ENCODE results near the gene C2orf74.
A peak's percentile ranks its signal among the peaks of the same experiment; 100 is the strongest.
"Not testable (repeated sequence)": the region's sequence is repeated elsewhere in the genome, so short reads cannot be mapped to it uniquely, and the experiment has no call there.

Gene C2orf74

DNA sequence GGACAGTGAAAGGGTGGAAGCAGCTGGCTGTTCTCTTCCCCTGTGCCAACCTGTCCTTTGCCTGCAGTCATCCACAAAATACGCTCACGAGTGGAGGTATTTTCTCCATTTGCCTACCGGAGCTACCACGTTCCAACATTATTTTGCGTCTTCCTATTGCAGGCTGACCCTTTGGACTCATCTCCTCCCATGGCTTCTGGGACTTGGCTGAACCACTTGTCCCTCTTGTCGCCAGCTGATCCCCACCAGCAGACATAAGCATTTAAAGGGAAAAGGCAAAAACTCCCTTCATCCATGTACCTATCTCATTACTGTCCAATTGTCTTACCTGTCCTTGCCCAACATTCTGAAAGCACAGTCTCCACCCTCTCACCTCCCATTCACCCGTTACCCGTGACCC, 13.0 kb downstream of the C2orf74 start:
- DNase-seq, result no peak

DNA sequence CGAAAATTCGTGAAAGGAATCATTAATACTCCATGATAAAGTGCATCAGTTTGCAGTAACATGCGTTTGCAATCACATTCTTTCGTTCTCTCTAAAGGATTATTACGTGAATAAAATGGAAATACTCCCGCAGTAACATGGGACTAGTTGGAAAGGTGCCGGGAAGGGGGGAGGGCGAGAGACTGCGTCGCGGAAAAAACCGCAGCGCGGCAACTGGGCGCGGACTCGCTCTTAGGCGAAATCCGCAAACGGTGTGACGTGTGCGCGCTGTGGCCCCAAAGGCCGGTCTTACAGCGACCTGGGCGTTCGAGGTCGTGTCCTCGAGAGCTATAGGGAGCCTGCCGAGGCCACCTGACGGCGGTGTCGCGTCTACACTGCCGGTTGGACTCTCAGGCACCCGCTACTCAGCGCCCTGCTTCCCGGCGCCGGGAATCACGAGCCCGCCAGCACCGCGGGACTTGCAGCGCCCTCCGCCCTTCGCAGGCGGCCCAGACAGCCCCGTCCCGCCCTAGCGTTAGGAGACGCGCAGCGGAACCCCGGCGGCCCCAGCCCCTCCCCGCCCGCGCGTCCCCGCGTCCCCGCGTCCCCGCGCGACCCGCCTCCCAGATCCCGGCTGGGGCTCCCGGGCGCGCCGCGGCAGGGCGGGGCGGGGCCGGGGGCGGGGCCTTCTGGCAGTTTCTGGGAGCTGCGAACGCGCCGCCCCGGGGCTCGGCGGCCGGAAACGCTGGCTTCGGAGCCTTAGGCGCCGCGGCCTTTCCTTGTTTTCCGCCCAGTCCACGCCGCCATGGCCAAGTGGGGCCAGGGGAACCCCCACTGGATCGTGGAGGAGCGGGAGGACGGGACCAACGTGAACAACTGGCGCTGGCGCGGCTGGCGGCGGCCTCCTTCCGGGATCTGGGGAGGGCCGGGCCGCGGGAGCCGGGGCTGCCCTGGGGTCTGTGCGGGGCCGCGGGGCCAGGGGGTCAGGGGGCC, 15.1 kb downstream of the C2orf74 start:
- peak; percentile 88 to 91 for DNase-seq

DNA sequence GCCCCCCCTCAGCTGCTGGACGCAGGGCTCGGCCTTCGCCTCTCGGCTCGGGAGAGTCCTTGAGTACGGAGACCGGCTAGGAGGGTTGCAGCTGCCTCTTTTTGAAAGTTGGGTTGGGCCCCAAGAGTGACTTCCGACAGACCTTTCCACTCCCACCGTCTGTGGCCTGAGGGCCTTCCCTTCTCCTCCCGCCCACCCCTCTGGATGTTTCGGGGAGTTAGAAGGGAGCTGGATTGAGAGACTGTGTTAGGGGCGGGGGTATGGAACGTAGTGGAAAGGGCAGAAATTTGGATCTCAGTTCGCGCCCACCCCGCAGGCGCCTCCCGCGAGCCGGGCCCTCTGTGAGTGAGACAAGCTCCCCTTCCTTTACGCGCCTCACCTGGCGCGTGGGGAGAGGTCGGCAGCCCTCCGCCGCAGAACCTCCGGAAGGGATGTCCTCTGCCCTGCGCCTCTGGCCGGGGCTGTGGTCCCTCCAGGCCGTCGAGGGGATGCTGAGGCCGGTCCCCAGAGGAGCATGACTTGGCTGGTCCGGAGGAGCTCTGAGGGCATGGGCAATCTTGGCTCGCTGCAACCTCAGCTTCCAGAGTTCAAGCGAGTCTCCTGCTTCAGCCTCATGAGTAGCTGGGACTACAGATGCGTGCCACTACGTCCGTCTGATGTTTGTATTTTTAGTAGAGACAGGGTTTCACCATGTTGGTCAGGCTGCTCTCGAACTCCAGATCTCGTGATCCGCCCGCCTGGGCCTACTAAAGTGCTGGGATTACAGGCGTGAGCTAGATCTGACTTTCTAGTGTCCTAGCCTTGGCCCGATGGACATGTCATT, 15.9 kb downstream of the C2orf74 start:
- DNase-seq, result no peak

DNA sequence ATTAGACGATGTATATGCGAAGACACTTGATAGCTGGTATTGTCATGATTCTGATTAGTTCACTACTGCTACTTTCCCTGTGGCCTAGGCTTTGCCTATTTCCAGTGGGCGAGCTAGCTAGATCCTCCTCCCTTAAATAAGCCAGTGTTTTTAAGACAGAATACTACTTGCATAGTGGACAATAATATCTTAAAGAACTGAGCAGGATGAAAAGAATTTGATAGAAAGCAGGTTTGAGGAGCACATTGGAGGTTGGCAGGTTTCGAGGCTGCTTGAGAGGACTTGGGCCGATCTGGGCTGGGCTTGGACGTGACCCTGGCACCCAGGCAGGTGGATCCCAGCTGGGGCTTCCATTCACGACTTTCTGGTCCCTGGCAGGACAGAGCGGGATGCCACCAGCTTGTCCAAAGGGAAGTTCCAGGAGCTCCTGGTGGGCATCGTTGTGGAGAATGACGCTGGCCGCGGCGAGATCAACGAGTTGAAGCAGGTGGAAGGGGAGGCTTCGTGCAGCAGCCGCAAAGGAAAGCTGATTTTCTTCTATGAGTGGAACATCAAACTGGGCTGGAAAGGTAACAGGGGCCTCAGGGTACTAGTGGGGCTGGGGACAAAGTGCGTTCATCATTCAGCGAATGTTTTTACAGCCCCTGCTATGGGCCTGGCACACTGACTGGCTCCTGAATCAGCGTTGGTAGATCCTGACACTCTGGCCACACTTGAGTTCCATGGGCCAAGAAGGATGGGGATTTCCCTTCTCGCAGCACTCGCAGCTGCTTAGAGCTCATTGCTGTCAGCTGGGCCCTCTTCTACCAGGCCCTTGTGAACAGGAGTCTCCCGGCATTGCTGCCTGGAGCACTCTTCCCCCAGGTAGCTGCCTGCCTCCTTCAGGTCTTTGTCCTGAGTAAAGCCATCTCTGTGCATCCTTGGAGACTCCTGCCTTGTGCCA, 16.9 kb downstream of the C2orf74 start:
- no peak for DNase-seq

DNA sequence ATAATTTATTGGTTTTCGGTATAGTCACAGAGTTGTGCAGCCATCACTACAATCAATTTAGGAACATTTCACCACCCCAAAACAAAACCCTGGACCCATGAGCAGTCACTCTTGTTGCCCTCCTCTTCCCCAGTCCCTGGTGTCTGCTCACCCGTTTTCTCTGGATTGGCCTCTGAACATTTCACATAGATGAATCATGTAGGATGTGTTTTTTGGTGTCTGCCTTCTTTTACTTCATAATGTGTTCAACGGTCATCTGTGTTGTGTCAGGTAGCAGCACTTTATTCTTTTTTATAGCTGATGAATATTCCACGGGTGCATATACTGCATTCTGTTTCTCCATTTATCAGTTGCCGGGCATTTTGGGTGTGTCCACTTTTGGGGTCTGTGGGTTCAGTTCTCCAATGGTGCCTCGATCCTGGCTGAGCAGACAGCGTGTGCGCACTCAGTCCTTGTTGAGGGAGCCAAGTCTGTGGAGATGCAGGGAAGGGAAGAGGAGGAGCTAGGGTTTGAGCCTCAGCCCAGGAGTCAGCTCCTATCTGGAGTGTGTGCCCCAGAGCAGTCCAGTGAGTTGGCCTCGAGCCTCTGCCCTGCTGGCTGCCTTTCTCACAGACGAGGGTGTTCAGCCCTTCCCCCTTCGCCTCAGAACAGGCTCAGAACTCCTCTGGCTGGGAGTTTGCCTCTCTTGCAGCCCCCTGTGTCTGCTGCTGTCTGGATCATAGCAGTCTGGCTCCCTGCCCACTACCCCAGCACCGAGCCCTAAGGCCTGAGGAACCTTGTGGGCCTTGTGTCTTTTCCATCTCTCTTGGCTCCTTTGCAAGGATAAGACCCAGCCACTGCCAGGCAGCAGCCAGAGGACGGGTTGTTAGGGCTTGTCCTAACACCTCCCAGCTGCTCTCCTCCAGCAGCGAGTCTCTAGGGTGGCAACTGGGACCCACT, 18.0 kb downstream of the C2orf74 start:
- peak; percentile 19 to 40 for DNase-seq

DNA sequence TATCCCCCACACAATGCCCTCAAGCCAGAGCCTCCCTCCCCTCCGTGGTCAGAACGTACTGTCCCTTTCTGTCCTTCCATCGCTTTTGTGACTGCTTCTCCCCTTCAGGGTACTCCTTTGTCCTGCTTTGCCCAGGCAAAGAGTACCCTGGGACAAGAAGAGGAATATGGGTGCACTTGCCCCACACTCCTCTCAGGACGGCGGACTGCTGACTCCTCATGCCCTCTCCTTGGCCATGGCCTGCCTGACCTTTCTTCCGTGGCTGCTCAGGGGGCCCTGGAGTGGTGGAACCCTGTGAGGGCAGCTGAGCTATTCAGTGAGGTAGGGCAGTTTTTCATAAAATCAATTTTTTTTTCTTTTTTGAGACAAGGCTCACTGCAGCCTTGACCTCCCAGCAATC, 18.7 kb downstream of the C2orf74 start:
- no peak for DNase-seq

DNA sequence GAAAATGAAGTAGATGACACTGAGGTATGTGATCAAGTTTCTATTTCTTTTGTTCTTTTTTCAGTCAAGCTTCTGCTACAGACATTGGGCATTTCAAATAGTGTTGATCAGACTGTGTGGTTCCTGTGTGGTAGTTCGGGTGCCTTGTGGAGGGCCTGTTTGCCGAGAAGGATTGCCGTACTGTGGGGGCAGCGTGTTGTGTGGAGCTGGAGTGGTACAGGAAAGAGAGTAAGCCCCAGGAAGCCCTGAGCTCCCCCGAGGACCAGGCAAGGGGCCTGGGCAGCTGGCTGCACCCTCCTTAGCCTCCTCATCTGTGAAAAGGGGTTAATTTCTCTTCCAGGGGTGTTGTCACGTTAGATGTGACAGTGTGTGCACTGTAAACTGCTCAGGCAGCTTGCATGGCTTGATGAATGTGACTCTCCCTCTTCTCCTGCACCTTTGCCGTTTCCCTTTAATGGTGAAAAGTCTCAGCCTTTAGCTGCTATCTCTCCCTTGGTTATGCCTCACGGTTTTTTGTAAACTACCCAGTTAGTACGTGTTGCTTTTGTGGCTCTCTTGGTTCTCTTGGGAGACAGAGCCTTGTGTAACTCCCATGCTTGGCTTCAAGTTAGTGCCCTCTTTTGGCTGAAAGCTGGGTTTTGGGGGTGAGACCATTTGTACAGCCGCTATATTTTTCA, 19.5 kb downstream of the C2orf74 start:
- no peak for DNase-seq

DNA sequence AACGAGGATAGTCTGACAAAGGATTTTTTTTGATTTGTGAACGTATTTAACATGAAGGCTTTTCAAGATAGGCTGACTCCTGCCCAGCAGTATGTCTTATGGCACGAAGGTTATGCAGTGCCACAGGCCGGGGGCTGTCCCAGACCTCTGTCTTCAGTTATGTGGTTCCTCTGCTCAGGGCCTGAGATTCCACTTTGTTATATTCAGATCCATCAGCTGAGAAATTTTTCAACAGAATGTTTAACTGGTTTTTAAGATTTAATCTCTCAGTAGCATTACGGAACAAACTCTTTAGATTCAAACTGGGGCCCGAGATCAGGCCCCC, 20.0 kb downstream of the C2orf74 start:
- DNase-seq, result no peak

DNA sequence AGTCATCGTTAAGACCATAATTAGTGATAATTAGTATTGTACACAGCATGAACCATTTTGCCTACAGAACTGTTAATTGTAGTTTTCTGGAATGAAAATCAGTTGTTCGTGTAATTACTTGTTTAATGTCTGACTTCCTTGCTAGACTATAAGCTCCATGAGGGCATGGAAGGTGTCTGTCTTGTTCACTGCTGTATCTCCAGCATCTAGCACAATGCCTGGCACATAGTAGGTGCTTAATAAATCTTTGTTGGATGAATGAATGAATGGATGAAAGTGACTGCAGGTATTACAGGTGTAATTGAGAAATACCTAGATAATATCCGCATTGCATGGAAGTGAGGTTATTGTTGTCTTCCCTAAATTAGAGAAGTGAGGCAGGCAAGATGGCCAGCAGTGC, 21.8 kb downstream of the C2orf74 start:
- DNase-seq, result no peak

DNA sequence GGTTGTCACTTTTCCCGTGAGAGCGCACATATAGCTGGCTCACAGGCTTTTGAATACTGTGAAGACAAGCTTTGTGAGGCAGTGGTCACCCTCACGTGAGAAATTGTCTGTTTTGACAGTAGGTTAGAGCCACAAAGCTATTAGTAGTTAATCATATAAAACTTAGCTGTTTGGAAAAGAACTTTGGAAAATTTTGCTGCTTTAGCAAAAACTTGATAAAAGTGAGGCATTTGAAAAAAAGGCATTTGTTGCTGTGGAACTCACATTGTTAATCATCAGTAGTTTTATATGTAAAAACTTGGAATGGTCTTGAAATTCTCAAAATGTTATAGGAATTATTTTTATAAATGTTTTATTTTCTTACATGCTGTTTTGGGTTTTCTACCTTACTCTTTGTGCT, 22.3 kb downstream of the C2orf74 start:
- DNase-seq, result no peak

DNA sequence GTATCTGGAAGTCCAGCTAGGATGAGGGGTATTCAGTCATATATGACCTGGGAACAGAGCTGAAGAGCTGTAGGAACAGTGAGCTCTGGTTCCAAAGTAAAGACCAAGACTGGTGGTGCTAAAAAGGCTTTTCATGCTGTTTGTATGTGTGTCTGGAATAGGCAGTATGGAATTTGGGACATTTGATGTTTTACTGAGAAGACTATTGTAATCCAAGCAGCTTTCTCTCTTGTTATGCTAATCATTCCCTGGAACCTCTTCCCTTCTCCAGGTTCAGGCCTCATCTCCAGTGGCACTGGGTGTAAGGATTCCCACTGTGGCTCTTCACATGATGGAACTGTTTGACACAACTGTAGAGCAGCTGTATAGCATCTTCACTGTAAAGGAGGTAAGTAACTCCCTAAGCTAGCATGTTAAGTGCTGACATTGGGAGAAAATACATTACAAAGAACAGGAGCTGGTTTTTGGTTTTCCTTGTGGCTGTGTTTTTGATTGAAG, 23.3 kb downstream of the C2orf74 start:
- DNase-seq, result no peak

DNA sequence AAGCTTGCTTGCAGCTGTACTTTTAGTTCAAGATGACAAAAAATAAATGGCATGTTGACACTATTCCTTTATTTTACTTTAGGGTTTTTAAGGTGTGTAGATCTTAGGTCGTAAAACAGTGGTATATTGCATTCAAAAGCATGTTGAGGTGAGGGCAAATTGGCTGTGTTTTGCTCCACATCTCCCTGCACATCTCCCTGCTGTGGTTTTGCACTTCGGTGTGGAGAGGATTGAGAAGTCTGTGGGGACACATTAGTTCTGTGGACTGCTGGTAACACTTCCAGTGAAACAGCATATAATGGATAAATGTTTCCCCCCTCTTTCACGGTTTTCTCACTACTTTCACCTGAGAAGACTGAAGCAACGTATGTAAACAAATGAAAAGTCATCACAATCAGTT, 25.1 kb downstream of the C2orf74 start:
- DNase-seq, result no peak

DNA sequence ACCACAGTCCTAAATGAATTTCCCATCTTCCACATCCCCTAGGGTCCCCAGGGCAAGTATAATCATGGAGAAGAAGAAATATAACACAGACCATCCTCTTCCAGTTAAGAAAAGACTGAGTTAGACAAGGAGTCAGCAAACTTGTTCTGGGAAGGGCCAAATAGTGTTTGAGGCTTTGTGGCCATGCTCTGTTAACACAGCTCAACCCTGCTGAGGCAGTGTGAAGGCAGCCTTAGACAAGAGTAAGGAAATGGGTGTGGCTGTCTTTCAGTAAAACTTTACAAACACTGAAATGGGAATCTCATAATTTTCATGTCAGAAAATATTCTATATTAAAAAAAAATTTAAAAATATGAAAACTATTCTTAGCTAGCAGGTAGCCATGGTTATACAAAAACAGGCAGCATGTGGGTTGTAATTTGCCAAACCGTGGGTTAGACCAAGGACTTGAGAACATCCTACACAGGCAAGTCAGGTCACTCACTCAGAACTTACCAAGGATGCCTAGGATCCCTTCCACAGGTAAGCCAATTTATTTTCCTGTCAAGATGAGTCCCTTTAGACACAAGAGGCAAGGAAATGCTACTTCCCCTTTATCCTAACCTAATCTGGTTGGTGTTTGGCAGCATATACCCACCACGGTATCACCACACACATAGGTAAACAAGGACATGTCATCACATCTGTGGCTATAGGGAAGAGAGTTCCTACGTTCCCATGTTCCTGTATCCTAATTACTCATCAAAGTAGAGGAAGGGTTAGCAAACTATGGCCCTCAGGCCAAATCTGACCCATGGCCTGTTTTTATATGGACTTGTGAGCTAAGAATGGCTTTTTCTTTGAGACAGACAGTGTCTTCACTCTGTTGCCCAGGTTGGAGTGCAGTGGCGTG, 31.9 kb downstream of the C2orf74 start:
- no peak for DNase-seq

DNA sequence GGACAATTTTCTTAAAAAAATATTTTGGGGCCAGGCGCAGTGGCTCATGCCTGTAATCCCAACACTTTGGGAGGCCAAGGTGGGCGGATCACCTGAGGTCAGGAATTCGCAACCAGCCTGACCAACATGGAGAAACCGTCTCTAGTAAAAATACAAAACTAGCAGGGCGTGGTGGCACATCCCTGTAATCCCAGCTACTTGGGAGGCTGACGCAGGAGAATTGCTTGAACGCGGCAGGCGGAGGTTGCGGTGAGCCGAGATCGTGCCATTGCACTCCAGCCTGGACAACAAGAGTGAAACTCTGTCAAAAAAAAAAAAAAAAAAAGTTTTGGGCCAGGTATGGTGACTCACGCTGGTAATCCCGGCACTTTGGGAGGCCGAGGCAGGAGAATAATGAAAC, 32.7 kb downstream of the C2orf74 start:
- not testable (repeated sequence) for DNase-seq

DNA sequence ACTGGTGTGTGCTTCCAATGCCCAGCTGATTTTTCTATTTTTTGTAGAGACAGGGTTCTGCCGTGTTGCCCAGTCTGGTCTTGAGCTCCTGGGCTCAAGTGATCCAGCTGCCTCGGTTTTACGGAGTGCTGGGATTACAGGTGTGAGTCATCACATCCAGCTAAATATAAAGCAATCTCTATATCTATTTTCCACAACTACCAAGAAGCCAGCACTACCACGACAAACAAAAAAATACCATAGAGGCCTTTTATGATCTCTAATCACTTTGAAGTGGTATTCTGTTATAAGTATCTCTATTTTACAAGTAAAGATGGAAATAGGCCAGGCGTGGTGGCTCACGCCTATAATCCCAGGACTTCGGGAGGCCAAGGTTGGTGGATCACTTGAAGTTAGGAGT, 34.7 kb downstream of the C2orf74 start:
- no peak for DNase-seq

DNA sequence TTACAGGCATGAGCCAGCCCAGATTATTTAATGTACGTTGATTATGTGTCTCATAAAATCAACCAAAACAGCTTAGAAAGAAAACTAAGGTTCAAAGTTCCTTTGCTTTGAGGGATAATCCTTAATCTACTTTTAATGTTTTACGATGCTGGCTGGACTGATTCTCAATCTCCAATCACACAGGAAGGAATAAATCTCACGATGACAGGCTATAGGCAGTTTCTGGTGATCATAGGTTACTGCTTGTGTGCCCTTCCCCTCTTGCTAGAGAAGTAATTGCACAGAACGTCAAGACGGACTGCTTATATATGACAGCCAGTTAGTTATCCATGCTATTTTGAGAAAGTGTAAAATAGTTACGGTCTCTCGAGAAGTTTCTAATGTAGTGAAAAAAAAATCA, 43.1 kb downstream of the C2orf74 start:
- DNase-seq, result no peak

DNA sequence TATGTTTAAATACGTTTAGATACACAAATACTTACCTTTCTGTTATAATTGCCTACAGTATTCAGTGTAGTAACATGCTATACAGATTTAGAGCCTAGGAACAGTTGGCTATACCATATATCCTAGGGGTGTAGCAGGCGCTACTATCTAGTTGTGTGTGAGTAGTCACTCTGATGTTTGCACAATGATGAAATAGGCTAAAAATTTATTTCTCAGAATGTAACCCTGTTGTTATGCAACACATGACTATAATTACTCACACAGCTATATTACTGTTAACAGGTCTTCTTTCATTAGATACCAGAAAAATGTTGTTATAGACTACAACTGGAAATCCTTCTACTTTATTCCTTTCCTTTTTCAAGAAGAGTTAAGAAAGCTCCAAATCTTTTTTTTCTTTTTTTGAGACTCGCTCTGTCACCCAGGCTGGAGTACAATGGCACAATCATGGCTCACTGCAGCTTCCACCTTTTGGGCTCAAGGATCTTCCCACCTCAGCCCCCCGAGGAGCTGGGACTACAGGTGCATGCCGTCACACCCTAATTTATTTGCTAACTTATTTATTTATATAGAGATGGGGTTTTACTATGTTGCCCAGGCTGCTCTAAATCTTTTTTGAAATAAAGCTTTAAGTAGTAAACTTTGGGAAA, 48.5 kb downstream of the C2orf74 start:
- no peak for DNase-seq

DNA sequence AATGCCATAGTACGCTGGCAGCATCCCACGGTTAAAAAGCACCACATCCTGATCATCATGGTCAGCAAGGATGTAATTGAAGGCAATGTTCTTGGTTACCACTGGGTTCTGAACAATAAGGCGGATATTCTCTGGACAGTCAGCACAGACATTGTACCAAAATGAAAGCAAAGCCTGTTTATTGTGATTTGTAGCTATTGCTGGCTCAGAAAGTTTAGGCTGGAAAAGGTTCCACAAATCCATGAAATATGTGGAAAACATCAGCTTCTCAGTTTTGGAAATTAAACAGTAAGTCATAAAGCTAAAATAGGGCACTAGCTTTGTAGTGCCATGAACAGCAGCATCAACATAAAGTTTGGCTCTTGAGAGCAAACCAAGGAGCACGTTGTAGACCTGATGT, 52.2 kb downstream of the C2orf74 start:
- no peak for DNase-seq

Measured in hippocampal formation (tissue), 2 donors.